Caco-2 (cell line): Measurements from ENCODE around the gene CNOT10. TPM values are rescaled to one million over a fixed set of nuclear protein-coding genes. Genes with fewer than 3 reads are reported as not detected.
A peak's percentile ranks its signal among the peaks of the same experiment; 100 is the strongest.

Source experiments
- BruUV-seq: library from RNA; stranded (reverse); fragments of 400-500 nt; replicated peaks from 2 replicates; lab custom pipeline; 2021; lab: Mats Ljungman, UMichigan
- CTCF ChIA-PET: fragments of 300-600 bp; sonication (Branson Sonifier 250); formaldehyde crosslinking; loops from one replicate; lab custom pipeline; 2022; ENCODE audit warnings: antibody characterized with exemption; lab: Charles Lee
- POLR2A ChIA-PET: fragments of 300-600 bp; sonication (Branson Sonifier 250); formaldehyde crosslinking; loops from one replicate; lab custom pipeline; 2022; ENCODE audit warnings: antibody characterized with exemption; lab: Charles Lee
- DNase-seq, 2 experiments: peaks; one replicate each; pipeline versions ENCODE4 v3.0.0 to v3.0.0-alpha.2; 2020 to 2022
- H3K27me3 ChIP-seq: replicated peaks from 2 replicates; pipeline ENCODE4 v1.6.0; 2011; ENCODE audit warnings: low read length; ENCODE audit not compliant: control insufficient read depth, insufficient read depth
- H3K36me3 ChIP-seq: 2 replicates; pipeline ENCODE4 v1.5.1; 2011; ENCODE audit warnings: low read length; ENCODE audit not compliant: control insufficient read depth, insufficient read depth
- H3K4me1 ChIP-seq: fragments of 250-450 bp; sonication (Bioruptor Pico); 2 replicates; pipeline ENCODE4 v1.5.1; 2020; ENCODE audit warnings: mild to moderate bottlenecking
- H3K4me3 ChIP-seq: 2 replicates; pipeline ENCODE4 v1.5.1; 2011; ENCODE audit warnings: low read depth, mild to moderate bottlenecking, control low read depth, low read length
- H3K9me3 ChIP-seq: fragments of 250-450 bp; sonication (Bioruptor Pico); 2 replicates; pipeline ENCODE4 v1.5.1; 2020; ENCODE audit warnings: mild to moderate bottlenecking, moderate library complexity
- H3K27ac Mint-ChIP-seq: one replicate; pipeline ENCODE4 v1.8.0; 2022; ENCODE audit warnings: mixed read lengths; ENCODE audit not compliant: unreplicated experiment
- H3K27me3 Mint-ChIP-seq: one replicate; pipeline ENCODE4 v1.8.0; 2022; ENCODE audit warnings: mixed read lengths; ENCODE audit not compliant: insufficient read depth, unreplicated experiment
- H3K36me3 Mint-ChIP-seq: one replicate; pipeline ENCODE4 v1.8.0; 2022; ENCODE audit warnings: mild to moderate bottlenecking, mixed read lengths; ENCODE audit not compliant: insufficient read depth, unreplicated experiment
- H3K4me1 Mint-ChIP-seq: one replicate; pipeline ENCODE4 v1.8.0; 2022; ENCODE audit warnings: low read depth, mixed read lengths; ENCODE audit not compliant: unreplicated experiment
- H3K4me3 Mint-ChIP-seq: one replicate; pipeline ENCODE4 v1.8.0; 2022; ENCODE audit warnings: mild to moderate bottlenecking, moderate library complexity, mixed read lengths; ENCODE audit not compliant: unreplicated experiment
- H3K9me3 Mint-ChIP-seq: one replicate; pipeline ENCODE4 v1.8.0; 2022; ENCODE audit warnings: mixed read lengths; ENCODE audit not compliant: unreplicated experiment
- CTCF ChIP-seq, 2 experiments: fragments of 200-600 bp in 1 of 2; IDR thresholded peaks; 1 replicate in 1 of 2; 2 replicates in 1 of 2; pipeline versions ENCODE4 v1.5.1 to v1.8.0; 2011 to 2022; ENCODE audit warnings: antibody characterized with exemption in 1 of 2, control low read depth in 1 of 2, inconsistent platforms in 1 of 2, low read depth in 1 of 2, low read length in 1 of 2, mild to moderate bottlenecking in 1 of 2, moderate library complexity in 1 of 2; ENCODE audit not compliant: insufficient read depth in 1 of 2, severe bottlenecking in 1 of 2, unreplicated experiment in 1 of 2
- intact Hi-C: fragments of 100-400 bp; cut with micrococcal nuclease; formaldehyde crosslinking; loops from one replicate; pipeline ENCODE4 v1.10.0; 2022; ENCODE audit not compliant: unreplicated experiment
- total RNA-seq: library from RNA; stranded (reverse); gene quantifications from 2 replicates; pipeline ENCODE4 v1.2.3, GENCODE V29; 2022

CNOT10 gene
- total RNA-seq, 1 experiment from 2014 or later = 49.5 TPM

GRCh38 chr3:32700244-32700643, 15.3 kb downstream of the CNOT10 start:
- intact Hi-C loops = no loop called here
- Histone ChIP-seq H3K27me3 (no peaks in the 10 kb centered on the region), H3K4me1 (no peaks in the 10 kb centered on the region), H3K36me3 (no peaks in the 10 kb centered on the region), H3K9me3 (no peaks in the 10 kb centered on the region), H3K4me3 (no peak overlapping the region)
- no peaks in the 10 kb centered on the region for H3K9me3 Mint-ChIP-seq
- no peak overlapping the region for H3K27ac Mint-ChIP-seq
- DNase-seq = no peak
- ChIA-PET CTCF (no interaction called here), POLR2A (no interaction called here)
- H3K4me3 Mint-ChIP-seq = no peak overlapping the region
- no peak for TF ChIP-seq CTCF (IDR thresholded peaks at IDR 0.05; ENCODE audit: insufficient read depth in 1 of 2, low read depth in 1 of 2, low read length in 1 of 2, severe bottlenecking in 1 of 2, unreplicated experiment in 1 of 2)
- H3K4me1 Mint-ChIP-seq = peaks cover 14% of the 10 kb centered on the region
- no TSS peak for BruUV-seq
- H3K36me3 Mint-ChIP-seq = peaks cover 9% of the 10 kb centered on the region
- H3K27me3 Mint-ChIP-seq = no peaks in the 10 kb centered on the region

GRCh38 chr3:32703491-32703972, 18.5 kb downstream of the CNOT10 start:
- no peak overlapping the region for H3K4me3 ChIP-seq
- no peaks in the 10 kb centered on the region for H3K27me3 Mint-ChIP-seq
- H3K36me3 Mint-ChIP-seq = peaks cover 13% of the 10 kb centered on the region
- intact Hi-C loops = no loop called here
- ChIA-PET CTCF (interaction anchor here (0.7 kb wide), 1 partner anchor 18 kb away, joined by 3 read pairs; no protein-coding TSS in a partner anchor), POLR2A (no interaction called here)
- H3K27me3 ChIP-seq = no peaks in the 10 kb centered on the region
- TF ChIP-seq CTCF (IDR thresholded peaks at IDR 0.05; ENCODE audit: insufficient read depth in 1 of 2, low read depth in 1 of 2, low read length in 1 of 2, severe bottlenecking in 1 of 2, unreplicated experiment in 1 of 2) = no peak
- no peaks in the 10 kb centered on the region for H3K9me3 Mint-ChIP-seq
- DNase-seq = peak in 1 of 2 experiments; percentile 49
- BruUV-seq = no TSS peak
- H3K4me3 Mint-ChIP-seq = peak overlapping the region; percentile 62
- peaks cover 14% of the 10 kb centered on the region; the same call in 1 of the 2 replicates for H3K4me1 ChIP-seq
- no peaks in the 10 kb centered on the region for H3K36me3 ChIP-seq
- H3K27ac Mint-ChIP-seq = peak overlapping the region; percentile 95
- H3K4me1 Mint-ChIP-seq = peaks cover 20% of the 10 kb centered on the region
- H3K9me3 ChIP-seq = no peaks in the 10 kb centered on the region

- Mint-ChIP-seq H3K36me3 (peaks cover 24% of the 10 kb centered on the region), H3K4me1 (peaks cover 28% of the 10 kb centered on the region), H3K4me3 (no peak overlapping the region), H3K27me3 (no peaks in the 10 kb centered on the region), H3K9me3 (no peaks in the 10 kb centered on the region), H3K27ac (no peak overlapping the region)
- ChIA-PET POLR2A (interaction anchor here (1.0 kb wide), 1 partner anchor 10 kb away, joined by 3 read pairs; no protein-coding TSS in a partner anchor), CTCF (no interaction called here)
- no peak for DNase-seq
- TF ChIP-seq CTCF (IDR thresholded peaks at IDR 0.05; ENCODE audit: insufficient read depth in 1 of 2, low read depth in 1 of 2, low read length in 1 of 2, severe bottlenecking in 1 of 2, unreplicated experiment in 1 of 2) = no peak
- BruUV-seq = no TSS peak
- H3K4me1 ChIP-seq = peaks cover 25% of the 10 kb centered on the region
- no peaks in the 10 kb centered on the region for H3K27me3 ChIP-seq
- H3K4me3 ChIP-seq = no peak overlapping the region
- no peaks in the 10 kb centered on the region for H3K9me3 ChIP-seq
- H3K36me3 ChIP-seq = no peaks in the 10 kb centered on the region
- intact Hi-C loops = no loop called here
Measured at GRCh38 chr3:32705232-32705631, 20.2 kb downstream of the CNOT10 start.
